Epithelial cell of proximal tubule (primary cell): ENCODE data around the gene AUTS2. TPM values are rescaled to one million over a fixed set of nuclear protein-coding genes. Genes with fewer than 3 reads are reported as not detected.

Source experiments
- DNase-seq: peaks from one replicate; pipeline ENCODE4 v3.0.0-alpha.2; 2011; ENCODE audit warnings: low read depth
- H3K4me3 ChIP-seq: 2 replicates; pipeline ENCODE4 v1.5.1; 2011; ENCODE audit warnings: low read depth, mild to moderate bottlenecking, low read length
- total RNA-seq: library from RNA; depleted of rRNA; stranded (reverse); fragments of >200 nt; gene quantifications from 2 replicates; pipeline ENCODE4 v1.2.3, GENCODE V29; 2015
- TF ChIP-seq, protein P1 (sequence below): conservative IDR thresholded peaks from 2 replicates; pipeline ENCODE4 v1.5.1; 2012; ENCODE audit warnings: low read depth, mild to moderate bottlenecking, low read length

AUTS2 gene
- total RNA-seq, 1 donor from 2014 or later = 10.0 TPM

GRCh38 chr7:69996121-69996520 lies 397.8 kb downstream of the AUTS2 start:
- TF ChIP-seq, protein P1, sequence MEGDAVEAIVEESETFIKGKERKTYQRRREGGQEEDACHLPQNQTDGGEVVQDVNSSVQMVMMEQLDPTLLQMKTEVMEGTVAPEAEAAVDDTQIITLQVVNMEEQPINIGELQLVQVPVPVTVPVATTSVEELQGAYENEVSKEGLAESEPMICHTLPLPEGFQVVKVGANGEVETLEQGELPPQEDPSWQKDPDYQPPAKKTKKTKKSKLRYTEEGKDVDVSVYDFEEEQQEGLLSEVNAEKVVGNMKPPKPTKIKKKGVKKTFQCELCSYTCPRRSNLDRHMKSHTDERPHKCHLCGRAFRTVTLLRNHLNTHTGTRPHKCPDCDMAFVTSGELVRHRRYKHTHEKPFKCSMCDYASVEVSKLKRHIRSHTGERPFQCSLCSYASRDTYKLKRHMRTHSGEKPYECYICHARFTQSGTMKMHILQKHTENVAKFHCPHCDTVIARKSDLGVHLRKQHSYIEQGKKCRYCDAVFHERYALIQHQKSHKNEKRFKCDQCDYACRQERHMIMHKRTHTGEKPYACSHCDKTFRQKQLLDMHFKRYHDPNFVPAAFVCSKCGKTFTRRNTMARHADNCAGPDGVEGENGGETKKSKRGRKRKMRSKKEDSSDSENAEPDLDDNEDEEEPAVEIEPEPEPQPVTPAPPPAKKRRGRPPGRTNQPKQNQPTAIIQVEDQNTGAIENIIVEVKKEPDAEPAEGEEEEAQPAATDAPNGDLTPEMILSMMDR = no peak
- no peak for DNase-seq
- no peak overlapping the region for H3K4me3 ChIP-seq

DNA sequence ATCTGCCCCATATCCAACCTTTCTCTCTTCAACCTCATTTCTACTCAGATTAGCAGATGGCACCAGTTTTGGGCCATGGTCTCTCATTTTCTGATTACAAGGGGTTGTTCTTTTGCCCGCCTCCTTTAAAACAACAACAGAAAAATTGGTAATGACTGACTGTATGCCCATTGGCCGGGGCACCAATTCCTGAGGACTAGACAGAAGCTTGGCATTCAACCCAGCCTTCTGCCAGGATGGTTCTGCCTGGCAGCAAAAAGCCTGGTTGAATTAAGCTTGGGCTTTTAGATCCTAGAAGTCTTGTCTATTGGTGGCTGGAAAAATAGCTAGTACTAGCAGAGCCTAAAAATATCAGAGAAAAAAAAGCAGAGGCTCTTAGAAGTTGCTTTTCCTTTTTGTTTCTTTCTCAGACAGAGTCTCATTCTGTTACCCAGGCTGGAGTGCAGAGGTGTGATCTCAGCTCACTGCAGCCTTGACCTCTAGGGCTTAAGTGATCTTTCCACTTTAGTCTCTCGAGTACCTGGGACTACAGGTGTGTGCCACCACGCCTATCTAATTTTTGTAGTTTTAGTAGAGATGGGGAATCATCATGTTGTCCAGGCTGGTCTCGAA lies 402.6 kb downstream of the AUTS2 start:
- DNase-seq = no peak
- TF ChIP-seq, protein P1 = no peak
- H3K4me3 ChIP-seq = no peak overlapping the region

GRCh38 chr7:70005480-70005879 lies 407.2 kb downstream of the AUTS2 start:
- H3K4me3 ChIP-seq = no peak overlapping the region
- TF ChIP-seq, protein P1 = no peak

DNA sequence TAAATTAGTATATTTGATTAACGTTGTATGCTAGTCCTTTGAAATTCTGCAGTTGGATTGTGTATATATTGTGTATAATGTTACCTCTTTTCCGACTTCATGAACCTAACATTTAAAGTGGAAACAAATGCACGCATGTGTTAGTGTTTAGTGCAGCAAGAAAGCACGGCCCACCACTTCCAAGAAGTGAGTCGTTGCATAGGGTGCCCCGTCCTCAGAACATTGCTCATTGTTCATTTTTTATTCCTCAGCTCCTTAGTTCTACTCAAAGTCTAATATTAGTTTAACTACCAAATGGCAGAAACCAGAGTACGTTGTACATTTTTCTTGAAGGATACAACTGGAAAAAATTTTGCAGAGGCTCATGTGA lies 407.6 kb downstream of the AUTS2 start:
- no peak for DNase-seq
- TF ChIP-seq, protein P1 = no peak
- H3K4me3 ChIP-seq = no peak overlapping the region

More at GRCh38 chr7:70005480-70005879, 407.2 kb downstream of the AUTS2 start:
- no peak for DNase-seq

GRCh38 chr7:70006261-70006920 lies 408.1 kb downstream of the AUTS2 start:
- DNase-seq = no peak
- no peak overlapping the region for H3K4me3 ChIP-seq
- TF ChIP-seq, protein P1 = no peak

- TF ChIP-seq, protein P1 = no peak
- no peak overlapping the region for H3K4me3 ChIP-seq
- DNase-seq = no peak
These were observed 410.2 kb downstream of the AUTS2 start for GRCh38 chr7:70008466-70008865.
